Kidney (tissue), 14 donors: ENCODE results near the gene PSPN. TPM values are rescaled to one million over a fixed set of nuclear protein-coding genes. Genes with fewer than 3 reads are reported as not detected.
A peak's percentile ranks its signal among the peaks of the same experiment; 100 is the strongest.

ENCODE experiments used
- DNase-seq, 5 donors: peaks; one replicate each; pipeline ENCODE4 v3.0.0-alpha.2; 2013 to 2020
- FAIRE-seq: peaks from 2 replicates; lab custom pipeline; 2012; peaks lifted over from hg19 to GRCh38; lab: Jason Lieb, UNC
- H3K27ac ChIP-seq, 2 donors: one replicate each; pipeline ENCODE4 v1.7.0; 2013; ENCODE audit warnings: low read depth in 2 of 2, low read length in 2 of 2, inconsistent platforms in 1 of 2
- H3K27me3 ChIP-seq: one replicate; pipeline ENCODE4 v1.7.1; 2013; ENCODE audit warnings: low read length, inconsistent platforms; ENCODE audit not compliant: control insufficient read depth, insufficient read depth
- H3K36me3 ChIP-seq, 3 donors: one replicate each; pipeline versions ENCODE4 v1.7.0 to v1.7.1; 2013; ENCODE audit warnings: low read length in 3 of 3, control low read depth in 1 of 3, inconsistent platforms in 1 of 3; ENCODE audit not compliant: insufficient read depth in 3 of 3, control insufficient read depth in 2 of 3
- H3K4me1 ChIP-seq, 3 donors: one replicate each; pipeline versions ENCODE4 v1.7.0 to v1.7.1; 2013; ENCODE audit warnings: low read length in 3 of 3, inconsistent platforms in 1 of 3, low read depth in 1 of 3; ENCODE audit not compliant: control insufficient read depth in 2 of 3, insufficient read depth in 2 of 3
- H3K4me3 ChIP-seq, 3 donors: one replicate each; pipeline versions ENCODE4 v1.7.0 to v1.8.1; 2013; ENCODE audit warnings: low read length in 3 of 3, control low read depth in 1 of 3, inconsistent platforms in 1 of 3
- H3K9ac ChIP-seq, 3 donors: one replicate each; pipeline versions ENCODE4 v1.7.0 to v1.7.1; 2013; ENCODE audit warnings: low read length in 3 of 3, control low read depth in 1 of 3, inconsistent platforms in 1 of 3
- H3K9me3 ChIP-seq, 3 donors: one replicate each; pipeline versions ENCODE4 v1.7.0 to v1.7.1; 2013; ENCODE audit warnings: low read length in 3 of 3, control low read depth in 1 of 3, inconsistent platforms in 1 of 3; ENCODE audit not compliant: control insufficient read depth in 2 of 3, insufficient read depth in 1 of 3
- intact Hi-C: fragments of 100-400 bp; cut with DNase I; formaldehyde crosslinking; loops from one replicate; pipeline ENCODE4 v1.11.1; 2022
- polyA plus RNA-seq: library from polyadenylated mRNA; stranded (reverse); fragments of 350-450 nt; fragmentation: Illumina TruSeq; extraction: RNeasy Lipid Tissue Mini Kit (QIAGEN cat#74804); gene quantifications from one replicate; pipeline ENCODE4 v1.2.3, GENCODE V29; 2014; ENCODE audit warnings: low read depth, low replicate concordance; ENCODE audit not compliant: insufficient read depth
- total RNA-seq: library from RNA; stranded (reverse); fragmentation: NEBNext Ultra II Directional; extraction: Animal tissue kit (Norgen Biotek cat#: 25700); gene quantifications from one replicate; pipeline ENCODE4 v1.2.1, GENCODE V29; 2021
- TF ChIP-seq, protein P1 (sequence below): IDR thresholded peaks from 3 replicates; pipeline ENCODE4 v1.5.1; 2012; ENCODE audit warnings: mild to moderate bottlenecking, moderate library complexity, borderline replicate concordance; ENCODE audit not compliant: insufficient read depth; ENCODE audit errors: extremely low read depth
- donor health status: control.
- donor health status: control.
- donor health status: control.
- donor health status: control.
- donor health status: control.
- donor health status: DM: yes; HTN: yes; CAD: no.
- donor health status: Normal renal cell carcinoma (clear cell type).

The PSPN gene
- total and polyA plus RNA-seq, 2 donors from 2014 or later = 1.9 to 2.0 TPM

GRCh38 chr19:6343462-6343861, 32.3 kb downstream of the PSPN start:
- Histone ChIP-seq H3K4me3 (no peak overlapping the region), H3K9ac (no peak overlapping the region), H3K4me1 (no peaks in the 10 kb centered on the region), H3K27me3 (no peaks in the 10 kb centered on the region), H3K9me3 (no peaks in the 10 kb centered on the region), H3K36me3 (no peaks in the 10 kb centered on the region), H3K27ac (no peak overlapping the region)
- DNase-seq = no peak
- intact Hi-C loops = no loop called here
- TF ChIP-seq, protein P1, sequence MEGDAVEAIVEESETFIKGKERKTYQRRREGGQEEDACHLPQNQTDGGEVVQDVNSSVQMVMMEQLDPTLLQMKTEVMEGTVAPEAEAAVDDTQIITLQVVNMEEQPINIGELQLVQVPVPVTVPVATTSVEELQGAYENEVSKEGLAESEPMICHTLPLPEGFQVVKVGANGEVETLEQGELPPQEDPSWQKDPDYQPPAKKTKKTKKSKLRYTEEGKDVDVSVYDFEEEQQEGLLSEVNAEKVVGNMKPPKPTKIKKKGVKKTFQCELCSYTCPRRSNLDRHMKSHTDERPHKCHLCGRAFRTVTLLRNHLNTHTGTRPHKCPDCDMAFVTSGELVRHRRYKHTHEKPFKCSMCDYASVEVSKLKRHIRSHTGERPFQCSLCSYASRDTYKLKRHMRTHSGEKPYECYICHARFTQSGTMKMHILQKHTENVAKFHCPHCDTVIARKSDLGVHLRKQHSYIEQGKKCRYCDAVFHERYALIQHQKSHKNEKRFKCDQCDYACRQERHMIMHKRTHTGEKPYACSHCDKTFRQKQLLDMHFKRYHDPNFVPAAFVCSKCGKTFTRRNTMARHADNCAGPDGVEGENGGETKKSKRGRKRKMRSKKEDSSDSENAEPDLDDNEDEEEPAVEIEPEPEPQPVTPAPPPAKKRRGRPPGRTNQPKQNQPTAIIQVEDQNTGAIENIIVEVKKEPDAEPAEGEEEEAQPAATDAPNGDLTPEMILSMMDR = no peak
- FAIRE-seq = no peak

GRCh38 chr19:6340493-6341201, 35.1 kb downstream of the PSPN start:
- no peaks in the 10 kb centered on the region for H3K36me3 ChIP-seq
- TF ChIP-seq, protein P1 = no peak
- FAIRE-seq (no peak), DNase-seq (peak in 2 of 5 donors; percentile 24 to 36)
- no peaks in the 10 kb centered on the region for H3K4me1 ChIP-seq
- no peak overlapping the region for H3K9ac ChIP-seq
- H3K9me3 ChIP-seq = no peaks in the 10 kb centered on the region
- no peak overlapping the region for H3K27ac ChIP-seq
- intact Hi-C loops = no loop called here
- H3K4me3 ChIP-seq = no peak overlapping the region
- no peaks in the 10 kb centered on the region for H3K27me3 ChIP-seq

DNA sequence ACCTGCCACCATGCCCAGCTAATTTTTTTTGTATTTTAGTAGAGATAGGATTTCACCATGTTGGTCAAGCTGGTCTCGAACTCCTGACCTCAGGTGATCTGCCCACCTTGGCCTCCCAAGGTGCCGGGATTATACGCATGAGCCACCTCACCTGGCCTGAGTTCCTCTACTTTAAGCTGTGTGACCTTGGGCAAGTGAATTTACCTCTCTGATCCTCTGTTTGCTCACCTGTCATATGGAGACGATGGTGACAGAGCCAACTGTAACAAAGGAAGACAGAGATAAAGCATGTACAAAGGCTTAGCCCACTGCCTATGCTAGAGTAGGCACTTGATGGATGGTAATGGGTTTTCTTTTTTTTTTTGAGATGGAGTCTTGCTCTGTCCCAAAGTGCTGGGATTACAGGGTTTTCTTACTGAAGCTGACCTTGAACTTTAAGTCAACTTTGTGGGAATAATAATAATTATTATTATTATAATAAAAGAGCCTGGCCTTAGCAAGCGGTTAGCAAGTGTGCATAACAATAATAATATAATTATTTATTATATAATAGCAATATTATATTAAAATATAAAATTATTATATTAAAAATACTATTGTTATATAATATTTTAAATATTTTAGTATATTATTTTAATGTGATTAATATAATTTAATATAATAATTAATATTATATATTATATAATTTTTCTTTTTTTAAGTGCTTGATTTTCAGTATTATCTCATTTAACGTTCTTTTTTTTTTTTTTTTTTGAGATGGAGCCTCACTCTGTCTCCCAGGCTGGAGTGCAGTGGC, 41.0 kb downstream of the PSPN start:
- DNase-seq (no peak), FAIRE-seq (peak; percentile 91)
- H3K4me1 ChIP-seq = no peaks in the 10 kb centered on the region
- TF ChIP-seq, protein P1 = no peak
- H3K9ac ChIP-seq = no peak overlapping the region
- intact Hi-C loops = no loop called here
- H3K36me3 ChIP-seq = no peaks in the 10 kb centered on the region
- no peaks in the 10 kb centered on the region for H3K9me3 ChIP-seq
- H3K27me3 ChIP-seq = no peaks in the 10 kb centered on the region
- H3K27ac ChIP-seq = no peak overlapping the region
- no peak overlapping the region for H3K4me3 ChIP-seq
